RPMI7951 (cell line): Measurements from ENCODE around the gene PLS1. TPM values are rescaled to one million over a fixed set of nuclear protein-coding genes. Genes with fewer than 3 reads are reported as not detected.
"Not testable (repeated sequence)": the region's sequence is repeated elsewhere in the genome, so short reads cannot be mapped to it uniquely, and the experiment has no call there.

Experiments
- DNase-seq: peaks from one replicate; pipeline ENCODE4 v3.0.0-alpha.2; 2012; ENCODE audit warnings: low read depth
- total RNA-seq: library from RNA; depleted of rRNA; stranded (reverse); fragments of >200 nt; shearing (Covaris generic); gene quantifications from 2 replicates; pipeline ENCODE4 v1.2.3, GENCODE V29; 2014; rRNA removed

PLS1 gene
- total RNA-seq: 3.7 and 4.9 TPM in 2 replicates

- DNase-seq: peak; percentile 77
Observed at GRCh38 chr3:142595951-142596725, at the start of gene PLS1. Gene PLS1, plus strand, starts transcription at chr3:142596393. Its CDS starts 67,845 bp downstream, at chr3:142664238.

GRCh38 chr3:142549986-142550385, 46.2 kb upstream of the PLS1 start:
- DNase-seq: no peak

DNA sequence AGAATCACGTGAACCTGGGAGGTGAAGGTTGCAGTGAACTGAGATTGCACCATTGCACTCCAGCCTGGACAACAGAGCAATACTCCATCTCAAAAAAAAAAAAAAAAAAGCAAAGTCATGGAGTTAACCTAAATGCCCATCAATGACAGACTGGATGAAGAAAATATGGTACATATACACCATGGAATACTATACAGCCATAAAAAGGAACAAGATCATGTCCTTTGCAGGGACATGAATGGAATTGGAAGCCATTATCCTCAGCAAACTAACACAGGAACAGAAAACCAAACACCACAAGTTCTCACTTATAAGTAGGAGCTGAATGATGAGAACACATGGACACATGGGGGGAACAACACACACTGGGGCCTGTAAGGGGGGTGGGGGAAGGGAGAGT, 43.6 kb upstream of the PLS1 start:
- DNase-seq: not testable (repeated sequence)

DNA sequence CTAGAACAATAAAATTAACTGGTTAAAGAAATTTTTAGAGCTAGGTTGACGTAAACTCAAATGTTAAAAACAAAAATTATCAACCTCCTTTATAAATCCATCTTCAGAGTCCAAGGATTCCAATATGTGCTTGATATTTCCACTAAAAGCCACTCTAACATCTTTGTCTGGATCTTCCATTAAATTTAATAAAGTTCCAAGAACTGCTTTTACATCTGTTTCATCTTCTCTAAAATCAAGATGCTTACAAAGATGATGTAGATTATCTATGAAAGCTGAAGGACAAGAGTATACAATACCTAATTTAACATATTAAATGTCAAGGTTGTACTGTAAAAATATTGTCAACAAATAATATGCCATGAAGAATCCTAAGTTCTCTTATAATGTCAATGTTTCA, 42.5 kb upstream of the PLS1 start:
- no peak for DNase-seq

DNA sequence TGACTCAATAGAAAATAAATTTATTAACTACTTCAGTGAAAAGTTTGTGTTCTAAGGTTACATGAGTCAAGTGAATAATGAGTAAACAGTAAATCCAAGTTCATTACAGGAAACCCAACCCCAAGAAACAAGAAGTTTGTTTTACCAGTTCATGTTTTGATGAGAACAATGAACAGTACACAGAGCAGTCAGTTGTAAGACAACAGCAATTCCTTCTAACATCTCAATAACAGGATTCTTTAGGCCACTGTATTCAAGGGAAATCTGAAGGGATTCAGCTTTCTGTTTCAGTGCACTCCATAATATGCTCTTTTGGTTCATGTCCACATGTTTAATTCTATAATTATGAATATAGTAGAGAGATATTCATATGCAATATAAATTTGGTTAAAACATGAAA, 36.1 kb upstream of the PLS1 start:
- DNase-seq: no peak

DNA sequence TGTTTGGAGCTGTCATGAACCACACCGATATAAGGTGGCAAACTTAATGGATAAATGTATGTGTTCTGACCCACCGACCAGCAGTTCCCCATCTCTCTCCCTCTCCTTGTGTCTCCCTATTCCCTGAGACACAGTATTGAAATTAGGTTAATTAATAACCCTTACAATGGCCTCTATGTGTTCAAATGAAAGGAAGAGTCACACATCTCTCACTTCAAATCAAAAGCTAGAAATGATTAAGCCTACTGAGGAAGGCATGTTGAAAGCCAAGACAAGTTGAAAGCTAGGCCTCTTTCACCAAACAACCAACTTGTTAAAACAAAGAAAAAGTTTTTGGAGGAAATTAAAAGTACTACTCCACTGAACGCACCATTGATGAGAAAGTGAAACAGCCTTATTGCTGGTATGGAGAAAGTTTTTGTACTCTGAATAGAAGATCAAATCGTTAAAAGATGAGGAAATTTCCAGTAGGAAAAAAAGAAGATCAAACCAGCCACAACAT, 32.6 kb upstream of the PLS1 start:
- no peak for DNase-seq

DNA sequence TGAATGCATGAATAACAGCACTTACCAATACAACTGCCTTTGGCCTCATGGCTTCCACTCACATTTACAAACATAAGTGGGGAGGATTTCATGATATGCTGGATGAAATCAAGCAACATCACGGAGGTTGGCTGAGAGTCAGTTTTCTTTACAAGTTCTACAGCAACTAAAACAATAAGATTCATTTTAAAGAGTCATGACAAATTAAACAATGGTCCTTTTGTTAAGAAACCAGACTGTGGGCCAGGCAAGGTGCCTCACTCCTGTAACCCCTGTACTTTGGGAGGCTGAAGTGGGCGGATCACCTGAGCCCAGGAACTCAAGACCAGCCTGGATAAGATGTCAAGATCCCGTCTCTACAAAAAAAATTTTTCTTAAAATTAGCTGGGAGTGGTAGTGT, 30.1 kb upstream of the PLS1 start:
- DNase-seq: no peak

DNA sequence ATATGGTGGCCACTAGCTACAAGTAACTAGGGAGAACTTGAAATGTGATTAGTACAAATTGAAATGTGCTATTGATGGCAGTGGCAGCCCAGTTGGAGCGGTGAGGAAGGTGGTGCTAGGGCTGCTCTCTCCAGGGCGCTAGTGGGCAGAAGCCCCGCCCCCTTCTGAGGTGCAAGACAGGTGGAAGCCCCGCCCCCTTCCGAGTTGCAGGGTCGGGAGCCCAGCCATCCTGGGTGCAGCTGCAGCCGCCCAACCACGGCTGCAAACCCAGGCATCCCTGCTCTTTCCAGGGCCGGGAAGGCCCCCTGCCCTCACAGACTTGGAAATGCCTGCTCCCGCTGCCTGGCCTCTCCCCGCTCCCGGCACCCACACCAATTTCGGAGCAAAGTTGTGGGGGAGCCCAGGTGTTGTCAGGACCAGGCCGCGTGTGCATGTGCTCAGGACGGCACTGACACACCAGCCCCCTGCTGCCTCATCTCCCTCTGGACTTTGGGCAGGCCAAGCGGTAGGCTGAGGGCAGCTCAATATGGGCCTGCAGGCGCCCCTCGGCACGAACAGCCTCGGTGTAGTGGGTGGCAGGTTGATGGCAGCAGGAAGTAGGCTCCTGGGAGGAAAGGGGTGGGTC, 27.7 kb upstream of the PLS1 start:
- DNase-seq: no peak

DNA sequence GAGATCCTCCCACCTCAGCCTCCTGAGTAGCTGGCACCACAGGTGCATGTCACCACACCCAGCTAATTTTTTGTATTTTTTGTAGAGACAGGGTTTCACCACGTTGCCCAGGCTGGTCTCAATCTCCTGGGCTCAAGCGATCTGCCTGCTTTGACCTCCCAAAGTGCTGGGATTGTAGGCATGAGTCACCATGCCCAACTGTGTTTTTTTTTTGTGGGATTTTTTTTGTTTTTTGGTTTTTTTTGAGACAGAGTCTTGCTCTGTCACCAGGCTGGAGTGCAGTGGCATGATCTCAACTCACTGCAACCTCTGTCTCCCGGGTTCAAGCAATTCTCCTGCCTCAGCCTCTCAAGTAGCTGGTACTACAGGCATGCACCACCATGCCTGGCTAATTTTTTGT, 26.8 kb upstream of the PLS1 start:
- peak; percentile 53 for DNase-seq

DNA sequence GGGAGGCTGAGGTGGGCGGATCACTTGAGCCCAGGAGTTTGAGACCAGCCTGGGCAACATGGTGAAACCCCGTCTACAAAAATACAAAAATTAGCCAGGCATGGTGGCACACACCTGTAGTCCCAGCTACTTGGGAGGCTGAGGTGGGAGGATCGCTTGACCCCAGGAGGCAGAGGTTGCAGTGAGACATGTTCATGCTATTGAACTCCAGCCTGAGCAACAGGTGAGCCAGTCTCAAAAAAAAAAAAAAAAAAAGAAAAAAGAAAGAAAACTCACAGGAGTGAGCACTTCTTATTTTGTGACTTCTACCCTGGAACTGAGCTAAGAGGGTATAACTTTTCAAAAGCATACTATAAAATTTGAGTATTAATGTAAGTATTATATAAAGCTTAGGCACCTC, 22.0 kb upstream of the PLS1 start:
- not testable (repeated sequence) for DNase-seq

DNA sequence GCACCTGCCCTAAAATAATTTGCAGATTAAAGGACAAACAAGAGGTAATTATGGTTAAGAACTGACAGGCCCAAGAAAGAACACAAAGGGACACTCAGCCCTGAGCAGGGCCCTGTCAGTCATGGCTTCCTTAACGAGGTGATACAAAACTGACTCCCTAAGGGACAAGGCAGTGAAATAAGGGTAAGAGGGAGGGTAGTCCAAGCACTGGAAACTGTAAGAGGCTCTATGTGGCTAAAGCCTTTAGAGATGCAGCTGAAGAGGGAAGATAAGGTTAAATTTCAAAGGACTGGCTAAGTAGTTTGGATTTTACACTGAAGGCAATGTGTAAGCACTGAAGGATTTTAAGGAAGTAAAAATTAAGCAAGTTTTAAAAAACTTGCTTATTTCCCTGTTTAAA, 21.5 kb upstream of the PLS1 start:
- DNase-seq: no peak

DNA sequence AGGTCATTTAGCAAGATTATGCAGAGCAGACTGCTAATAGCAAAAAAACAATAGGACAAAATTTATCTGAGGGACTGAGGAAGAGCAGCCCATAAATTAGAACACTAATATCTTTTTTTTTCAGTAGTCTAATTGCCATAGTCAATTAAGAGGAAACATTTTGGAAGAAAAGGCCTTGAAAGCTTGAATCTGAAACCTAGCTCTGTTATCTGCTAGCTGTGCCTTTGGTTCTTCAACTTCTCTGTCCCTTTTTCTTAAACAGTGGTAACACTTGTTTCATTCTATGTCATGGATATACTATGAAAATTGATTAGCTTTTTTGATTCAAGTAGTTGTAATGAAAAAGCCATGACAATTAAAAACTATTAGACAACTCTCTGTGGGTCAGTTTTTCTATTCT, 19.4 kb upstream of the PLS1 start:
- no peak for DNase-seq

DNA sequence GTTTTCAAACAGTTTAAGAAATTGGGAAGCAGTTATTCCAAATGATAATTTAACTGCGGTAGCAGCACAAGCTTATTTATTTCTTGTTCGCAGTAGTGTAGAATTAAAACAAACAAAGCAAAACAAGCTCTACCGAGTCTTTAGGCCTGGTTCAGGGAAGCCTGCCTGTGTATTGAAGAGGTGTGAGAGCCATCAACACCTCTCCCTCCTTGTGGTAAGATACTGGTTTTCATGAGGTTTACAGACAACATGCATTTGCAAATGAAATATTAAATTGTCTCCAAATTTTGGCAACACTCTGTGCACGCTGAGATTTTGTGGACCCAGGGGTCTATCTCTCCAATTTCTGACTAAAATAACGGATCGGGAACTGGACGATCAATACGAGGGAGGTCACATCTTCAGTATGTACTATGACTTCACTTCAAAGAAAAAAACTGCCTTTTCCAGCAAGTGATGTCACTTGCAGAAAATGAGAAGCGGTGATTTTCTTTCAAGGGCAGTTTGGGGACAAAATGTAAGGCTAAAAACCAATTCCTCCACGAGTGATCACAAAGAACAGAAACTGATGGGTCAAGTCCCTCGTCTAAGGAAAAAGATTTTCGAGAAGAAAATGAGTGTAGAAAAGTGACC, 18.4 kb upstream of the PLS1 start:
- DNase-seq: peak; percentile 17

DNA sequence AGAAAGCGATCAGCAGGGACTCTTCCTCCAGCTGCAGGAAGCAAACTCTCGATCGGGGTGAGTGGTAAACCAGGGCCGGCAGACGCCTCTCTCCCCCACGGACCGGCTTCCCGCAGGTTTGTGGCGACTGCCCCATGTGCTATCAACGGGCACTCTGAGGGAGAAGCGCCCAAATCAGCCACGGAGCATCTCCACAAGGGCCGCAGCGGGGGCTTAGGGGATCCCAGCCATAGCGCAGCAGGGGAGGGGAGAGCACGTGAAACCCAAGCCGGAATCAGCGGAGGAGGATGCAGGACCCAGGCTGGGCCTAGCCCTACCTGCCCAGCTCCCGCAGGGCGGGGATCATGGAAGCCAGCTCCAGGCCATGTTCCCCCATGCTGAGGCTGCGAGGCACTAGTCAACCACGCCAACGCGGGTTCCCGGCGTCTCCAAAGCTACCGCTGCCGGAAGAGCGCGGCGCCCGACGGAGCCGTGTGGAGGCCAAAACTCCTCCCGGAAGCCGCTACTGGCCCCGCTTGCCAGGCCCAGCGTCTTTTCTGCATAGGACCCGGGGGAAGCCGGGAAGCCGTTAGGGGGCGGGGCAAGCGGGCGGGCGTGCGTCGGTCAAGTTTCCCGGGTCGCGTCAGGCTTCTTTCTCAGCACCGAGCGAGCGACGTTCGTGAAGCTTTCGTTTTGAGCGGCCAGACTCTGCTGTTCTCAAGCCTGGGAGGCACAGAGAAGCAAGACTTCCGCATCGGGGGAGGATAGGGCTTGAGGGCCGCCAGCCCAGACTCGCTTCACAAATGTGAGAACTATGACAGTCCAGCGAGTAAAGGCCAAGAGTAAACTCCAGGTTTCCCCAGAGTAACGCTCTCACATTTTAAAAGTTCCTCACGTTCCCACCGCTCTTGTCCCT, 17.6 kb upstream of the PLS1 start, which contains the start of gene ATR:
TSS of gene ATR (minus strand) at position 405 of the 895 bp plus-strand sequence. CDS start at position 376, 29 bp downstream.
- peak; percentile 98 for DNase-seq

DNA sequence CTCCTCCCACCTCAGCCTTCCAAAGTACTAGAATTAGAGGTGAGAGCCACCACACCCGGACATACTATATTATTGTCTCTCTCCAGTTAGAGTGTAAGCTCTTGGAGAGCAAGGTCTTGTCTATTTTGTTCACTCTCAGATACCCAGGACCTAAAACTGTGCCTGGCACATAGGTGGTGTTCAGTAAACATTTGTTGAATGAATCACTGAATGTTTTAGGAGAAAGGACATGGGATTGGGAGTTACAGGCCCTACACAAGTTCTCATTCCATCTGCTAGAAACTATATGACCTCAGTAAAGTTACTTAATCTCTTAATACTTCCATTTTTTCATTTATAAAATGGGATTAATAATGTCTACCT, 16.2 kb upstream of the PLS1 start:
- no peak for DNase-seq

- not testable (repeated sequence) for DNase-seq
Observed at GRCh38 chr3:142581070-142581469, 15.1 kb upstream of the PLS1 start.

GRCh38 chr3:142586803-142587406, 9.3 kb upstream of the PLS1 start:
- DNase-seq: peak; percentile 85

- no peak for DNase-seq
Observed at GRCh38 chr3:142588703-142589102, 7.5 kb upstream of the PLS1 start.

- DNase-seq: not testable (repeated sequence)
Observed at GRCh38 chr3:142592268-142592667, 3.9 kb upstream of the PLS1 start.

GRCh38 chr3:142595141-142595540, 1.1 kb upstream of the PLS1 start:
- no peak for DNase-seq

DNA sequence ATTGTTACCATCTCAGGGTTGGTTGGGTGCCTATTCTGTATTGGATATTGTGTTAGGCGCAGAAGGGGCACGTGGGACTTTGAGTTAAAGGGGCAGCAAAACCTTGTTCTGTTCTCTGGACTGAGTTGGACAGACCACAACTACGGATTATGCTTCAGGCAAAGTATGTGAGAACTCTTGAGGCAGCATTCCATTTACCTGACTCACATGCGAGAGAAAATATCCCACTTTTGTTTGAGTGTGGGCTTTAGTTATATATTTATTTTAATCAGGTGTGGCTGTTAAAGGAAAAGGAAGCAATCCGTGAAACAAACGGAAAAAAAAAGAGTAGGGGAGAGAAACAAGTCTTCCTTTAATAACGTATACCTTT, 627 bp upstream of the PLS1 start:
- DNase-seq: peak; percentile 82
